Measurements from ENCODE around the gene KCNJ10.

GRCh38 chr1:160113407-160113806 lies 43.4 kb upstream of the KCNJ10 start:
- no peak for TF ChIP-seq TAF1 (IDR thresholded peaks at IDR 0.05; ENCODE audit: borderline replicate concordance, insufficient read depth, low read length)
- no peak for TF ChIP-seq SIN3A (IDR thresholded peaks at IDR 0.05; ENCODE audit: borderline replicate concordance, insufficient read depth, low read length)
- TF ChIP-seq POLR2AphosphoS5 (IDR thresholded peaks at IDR 0.05; ENCODE audit: low read depth, low read length) = no peak
- no peak for TF ChIP-seq REST (IDR thresholded peaks at IDR 0.05; ENCODE audit: insufficient read depth in 1 of 2, low read depth in 2 of 2, low read length in 2 of 2)
- TF ChIP-seq FOXP2 (optimal IDR thresholded peaks at IDR 0.05; ENCODE audit: borderline replicate concordance, extremely low read depth, extremely low read length, insufficient read depth) = no peak

Data from PFSK-1 (cell line).